CD4-positive, alpha-beta T cell treated with Interleukin-4 for 4 hours (primary cell): ENCODE data around the gene POLRMT.
A peak's percentile ranks its signal among the peaks of the same experiment; 100 is the strongest.

Source experiments
- DNase-seq: peaks from one replicate; pipeline ENCODE4 v3.0.0-alpha.2; 2020

Gene POLRMT

DNA sequence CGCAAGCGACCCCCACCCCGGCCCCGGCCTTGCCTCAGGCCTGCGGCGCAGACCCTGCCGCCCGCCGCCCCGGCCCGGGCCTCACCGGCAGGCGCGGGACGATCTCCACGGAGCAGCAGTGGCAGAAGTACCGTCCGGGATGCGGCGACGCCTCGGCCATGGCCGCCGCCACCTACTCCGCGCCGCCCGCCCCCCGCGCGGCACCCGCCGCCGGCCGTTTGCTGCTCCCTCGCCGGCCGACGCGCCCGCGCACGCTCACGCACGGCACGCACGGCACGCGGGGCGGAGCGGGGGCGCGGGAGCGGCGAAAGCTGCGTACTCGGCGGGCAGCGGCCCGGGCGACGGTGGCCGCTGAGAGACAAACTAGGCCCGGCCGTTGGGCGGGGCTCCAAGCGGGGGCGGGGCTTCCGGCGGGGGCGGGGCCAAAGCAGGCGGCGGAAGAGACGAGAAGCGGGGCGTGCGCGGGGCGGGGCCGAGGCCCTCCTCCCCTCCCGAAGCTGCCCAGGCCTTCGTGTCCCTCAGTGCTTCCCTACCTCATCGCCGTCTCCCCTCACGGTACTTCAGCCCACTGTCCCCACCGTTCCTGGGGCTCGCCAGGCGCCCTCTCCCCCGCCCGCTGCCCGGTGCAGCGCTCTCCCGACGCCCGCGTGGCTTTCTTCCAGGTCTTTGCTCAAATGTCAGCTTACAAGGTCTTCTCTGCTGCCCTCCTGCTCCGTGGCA is 29.8 kb upstream of the POLRMT start, which contains the start of gene RNF126:
TSS of gene RNF126 (minus strand) at position 253 of the 720 bp plus-strand sequence. CDS start at position 160, 93 bp downstream.
- peak; percentile 93 for DNase-seq

DNA sequence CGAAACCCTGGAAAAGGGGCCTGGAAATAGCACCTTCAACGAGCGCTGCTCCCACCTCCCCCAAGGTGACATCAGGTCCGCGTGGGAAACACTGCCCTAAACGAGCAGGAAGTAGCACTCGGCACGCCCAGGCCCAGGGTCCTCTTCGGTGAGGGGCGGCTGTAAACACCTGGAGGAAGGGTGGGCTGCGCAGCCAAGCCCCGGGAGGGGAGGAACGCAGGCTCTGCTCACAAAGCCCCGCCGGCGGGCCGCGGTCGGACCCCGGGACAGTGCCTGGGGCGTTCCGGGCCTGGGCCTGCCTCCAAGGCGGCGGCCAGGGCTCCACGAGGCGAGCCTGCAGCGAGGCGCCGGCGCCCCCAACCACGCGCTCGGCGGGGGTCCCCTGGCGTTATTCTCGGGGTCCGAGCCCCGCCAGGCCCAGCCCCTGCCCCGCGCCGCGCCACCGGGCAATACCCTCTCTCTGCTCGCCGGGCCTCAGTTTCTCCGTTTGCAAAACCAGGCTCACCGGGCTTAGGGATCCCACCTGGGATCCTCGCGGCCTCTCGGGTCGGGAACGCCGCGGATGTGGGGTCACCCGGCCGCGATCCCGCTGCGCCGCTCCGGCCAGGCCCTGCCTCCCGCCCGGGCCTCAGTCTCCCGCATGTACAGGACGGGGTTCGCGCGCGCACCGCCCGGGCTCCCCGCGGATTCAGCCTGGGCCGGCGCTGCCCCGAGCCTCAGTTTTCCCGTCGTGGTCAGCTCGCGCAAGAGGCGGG is 29.0 kb upstream of the POLRMT start:
- DNase-seq = peak; percentile 74

DNA sequence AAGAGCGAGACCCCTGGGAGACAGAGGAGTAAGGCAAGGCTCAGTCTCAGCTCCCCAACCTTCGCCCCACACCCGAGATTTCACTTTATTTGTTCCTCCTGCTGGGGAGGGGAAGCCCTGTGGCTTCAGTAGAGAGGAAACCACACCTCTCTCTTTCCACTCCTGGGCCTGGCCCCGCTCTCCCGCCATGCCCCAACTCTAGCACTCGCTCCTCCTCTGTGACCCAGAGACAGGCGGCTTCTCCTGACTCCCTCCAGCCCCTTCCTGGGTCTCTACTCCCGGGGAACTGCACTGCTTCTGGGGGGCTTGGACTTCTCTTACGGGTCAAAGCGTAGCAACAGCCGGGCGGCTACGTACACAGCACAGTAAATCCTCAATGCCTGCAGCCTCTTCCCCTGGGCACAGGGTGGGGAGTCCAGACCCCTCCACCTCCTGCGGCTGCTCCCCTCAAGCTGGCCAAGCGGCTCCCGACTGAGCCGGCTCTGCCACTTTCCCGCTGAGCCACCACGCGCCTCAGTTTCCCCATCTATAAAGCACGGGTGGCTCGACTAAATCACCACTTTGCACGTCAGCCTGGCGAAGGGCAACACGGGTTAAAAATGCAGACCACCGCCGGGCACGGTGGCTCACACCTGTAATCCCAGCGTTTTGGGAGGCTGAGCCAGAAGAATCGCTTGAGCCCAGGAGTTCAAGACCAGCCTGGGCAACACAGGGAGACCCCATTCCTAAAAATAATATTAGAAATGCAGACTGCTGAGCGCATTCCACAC is 28.3 kb upstream of the POLRMT start:
- DNase-seq = peak; percentile 75

DNA sequence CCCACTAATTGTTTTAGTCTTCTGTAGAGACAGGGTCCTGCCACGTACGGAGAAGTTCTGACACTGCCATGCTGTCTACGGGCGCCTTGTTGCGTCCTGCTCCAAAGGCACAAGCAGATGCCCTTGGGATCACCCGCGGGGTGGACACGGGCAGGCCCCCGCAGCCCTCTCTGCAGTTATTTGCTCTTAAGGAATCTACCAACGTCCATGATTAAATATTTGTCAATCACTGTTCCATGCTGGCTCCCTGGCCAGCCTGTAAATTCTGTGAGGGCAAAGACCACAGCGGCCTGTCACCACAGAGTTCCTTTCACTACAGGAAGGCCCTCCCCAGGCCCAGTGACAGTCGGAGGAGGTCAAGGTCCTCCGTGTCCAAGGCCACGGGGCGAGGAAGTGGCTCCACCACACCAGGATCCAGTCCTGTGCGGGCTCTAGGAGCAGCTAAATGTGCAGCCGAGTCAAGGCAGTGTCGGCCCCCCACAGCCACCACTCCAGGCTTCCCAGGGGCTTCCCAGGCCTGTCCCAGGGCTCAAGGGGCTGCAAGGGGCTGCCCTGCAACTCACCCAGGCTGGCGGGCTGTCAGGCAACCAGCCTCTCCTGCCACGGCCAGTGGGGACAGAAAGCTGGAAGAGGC is 27.6 kb upstream of the POLRMT start:
- no peak for DNase-seq

DNA sequence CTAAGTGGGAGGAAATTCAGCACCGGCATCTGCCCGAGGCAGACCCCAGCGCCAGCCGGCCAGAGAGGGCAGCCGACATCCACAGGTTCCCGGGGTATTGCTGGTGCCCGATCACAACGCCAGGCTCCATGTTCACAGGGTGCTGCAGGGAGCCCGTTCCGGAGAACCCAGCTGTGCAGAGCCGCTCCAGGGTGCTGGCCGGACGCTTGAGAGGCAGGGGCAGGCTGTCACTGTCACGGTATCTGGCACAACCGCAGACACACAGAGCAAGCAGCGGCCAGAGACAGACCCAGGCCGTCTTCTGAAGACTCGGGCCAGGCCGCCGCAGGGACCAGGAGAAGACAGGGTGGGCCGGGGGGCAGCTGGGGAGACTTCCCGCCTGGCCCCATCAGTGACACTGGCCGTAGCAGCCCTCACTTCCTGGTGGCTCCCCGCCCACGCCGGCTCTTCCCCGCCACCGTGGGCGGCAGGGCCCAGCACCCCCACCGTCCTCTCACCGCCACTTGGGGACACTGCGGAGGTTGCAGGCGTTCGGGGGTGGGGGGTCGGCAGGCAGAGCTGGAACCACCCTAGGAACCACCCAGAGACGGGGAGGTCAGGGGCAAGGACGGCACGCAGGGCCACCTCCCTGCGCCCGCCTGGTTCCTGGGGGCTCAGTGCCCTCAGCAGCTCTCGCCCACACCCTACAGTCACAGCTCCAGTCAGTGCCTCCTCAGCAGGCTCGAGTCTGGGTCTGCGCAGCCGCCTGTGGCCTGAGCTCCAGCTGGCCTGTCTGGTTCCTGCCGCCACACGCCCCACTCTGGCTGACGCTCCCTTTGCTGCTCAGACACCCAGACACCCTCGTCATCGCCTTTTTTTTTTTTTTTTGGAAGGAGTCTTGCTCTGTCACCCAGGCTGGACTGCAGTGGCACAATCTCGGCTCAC is 25.8 kb upstream of the POLRMT start:
- DNase-seq = peak; percentile 76

DNA sequence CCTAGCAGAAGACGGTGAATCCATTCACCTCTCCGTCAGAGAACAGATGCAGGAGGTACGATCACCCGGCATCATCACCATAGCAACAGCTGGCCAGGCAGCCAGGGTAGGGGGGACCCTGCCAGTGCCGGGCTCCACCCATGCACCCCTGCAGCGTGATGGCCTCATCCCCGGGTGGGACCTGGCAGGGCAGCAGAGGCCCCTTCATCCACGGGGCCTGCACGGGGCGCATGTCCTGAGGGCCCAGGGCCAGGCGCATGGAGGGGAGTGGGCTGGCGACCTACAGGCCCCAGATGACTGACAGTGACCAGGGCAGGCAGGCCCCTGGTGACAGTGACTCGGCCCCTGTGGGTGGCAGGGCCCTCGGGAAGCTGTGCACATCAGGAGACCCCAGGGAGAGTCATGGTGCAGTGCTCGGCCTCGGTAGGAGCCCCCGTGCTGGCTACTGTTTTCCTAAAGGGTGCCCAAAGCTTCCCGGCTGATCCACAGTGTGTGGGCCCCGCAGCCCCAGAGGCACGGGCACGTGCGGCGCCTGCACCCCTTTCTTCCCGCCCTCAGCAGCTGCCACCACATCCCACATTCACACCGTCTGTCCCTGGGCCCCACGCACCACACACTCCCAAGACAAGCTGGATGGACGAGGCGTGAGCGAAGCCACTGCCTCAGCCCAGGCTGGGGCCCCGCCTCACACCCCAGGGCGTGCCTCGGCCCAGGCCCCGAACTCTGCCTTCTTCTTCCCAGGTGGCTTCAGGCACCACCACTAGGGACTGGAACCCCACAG is 24.9 kb upstream of the POLRMT start:
- DNase-seq = no peak

DNA sequence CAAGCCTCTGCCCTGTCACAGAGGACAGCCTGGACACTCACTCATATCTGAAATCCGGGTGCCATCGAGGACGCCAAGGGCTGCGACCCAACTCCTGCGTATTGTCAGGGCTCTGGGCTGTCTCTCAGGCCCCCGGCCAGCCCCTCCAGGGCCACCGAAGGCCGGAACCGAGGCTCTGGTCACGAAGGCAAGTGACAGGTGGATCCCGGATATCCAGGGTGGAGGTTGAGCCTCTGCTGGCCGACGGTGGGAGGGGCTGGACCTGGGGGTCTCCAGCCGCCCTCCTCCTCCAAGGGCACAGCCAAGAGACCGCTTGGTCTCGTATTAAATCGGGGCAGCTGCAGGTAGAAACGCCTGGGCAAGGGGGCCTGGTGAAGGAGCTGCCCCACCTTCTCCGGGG is 24.3 kb upstream of the POLRMT start:
- DNase-seq = no peak

DNA sequence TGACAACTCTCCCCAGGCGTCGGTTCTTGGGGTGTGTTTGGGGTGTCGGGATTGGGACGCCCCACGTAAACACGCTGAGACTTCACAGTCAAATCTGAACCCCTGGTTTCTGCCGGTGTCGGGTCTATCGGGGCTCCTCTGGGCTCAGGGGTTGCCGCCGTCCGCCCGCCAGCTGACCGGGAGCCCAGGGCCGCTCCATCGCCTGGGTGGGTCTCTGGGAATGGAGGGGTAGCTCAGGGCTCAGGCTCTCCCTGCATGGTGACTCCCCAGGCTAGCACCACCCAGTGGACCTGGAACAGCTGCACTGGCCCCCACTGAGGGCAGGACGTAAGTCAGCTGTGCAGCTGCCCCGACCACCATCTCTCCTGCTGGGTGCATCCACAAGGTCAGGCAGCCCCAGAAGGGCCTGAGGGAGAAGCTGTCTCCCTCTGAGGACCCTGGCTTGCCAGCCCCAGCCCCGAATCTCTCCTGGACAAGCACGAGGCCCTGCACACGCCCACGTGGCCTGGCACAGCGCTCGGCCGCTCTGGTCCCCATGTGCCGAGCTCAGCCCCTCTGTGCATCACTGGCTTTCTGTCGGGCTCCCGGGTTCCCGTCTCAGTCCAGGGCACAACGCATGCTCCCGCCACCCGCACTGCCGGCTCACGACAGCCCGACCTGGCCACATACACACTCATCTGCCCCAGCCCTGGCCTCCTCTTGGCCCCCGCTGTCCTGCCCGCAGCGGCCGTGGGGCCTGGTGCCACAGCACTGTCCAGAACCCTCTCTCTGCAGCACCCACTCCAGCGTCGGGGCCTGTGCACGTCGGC is 23.6 kb upstream of the POLRMT start:
- DNase-seq = no peak

DNA sequence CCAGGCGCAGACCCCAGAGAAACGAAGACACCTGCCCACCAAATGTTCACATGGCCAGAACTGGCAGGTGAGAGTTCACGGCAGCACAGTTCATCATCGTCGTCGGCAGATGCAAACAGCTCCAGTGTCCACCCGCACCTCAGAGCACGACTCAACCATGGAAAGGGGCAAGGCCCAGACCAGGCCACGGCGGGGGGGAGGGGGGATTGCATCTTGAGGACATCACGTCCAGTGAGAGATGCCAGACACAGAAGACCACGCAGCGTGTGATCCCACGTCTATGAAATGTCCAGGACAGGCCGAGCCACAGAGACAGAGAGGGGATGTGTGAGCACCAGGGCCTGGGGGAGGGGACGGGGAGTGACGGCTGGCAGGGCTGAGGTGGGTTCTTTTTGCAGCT is 22.4 kb upstream of the POLRMT start:
- DNase-seq = no peak

DNA sequence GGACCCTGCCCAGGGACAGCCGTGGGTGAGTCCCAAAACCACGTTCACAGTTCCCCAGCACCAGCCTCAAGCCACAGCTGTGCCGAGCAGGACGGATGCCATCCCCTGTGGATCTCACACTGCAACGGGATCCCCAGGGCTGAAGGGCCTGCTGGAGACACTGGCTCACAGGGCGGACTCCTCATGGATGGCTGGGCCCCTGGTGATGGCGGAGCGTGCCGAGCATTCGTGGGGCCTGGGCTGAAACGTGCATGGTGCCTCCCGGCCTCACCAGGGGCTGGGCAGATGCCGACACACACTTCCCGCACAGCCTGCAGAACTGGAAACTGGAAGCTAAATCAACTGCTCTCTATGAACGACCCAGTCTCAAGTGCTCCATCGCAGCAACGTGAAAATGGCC is 20.1 kb upstream of the POLRMT start:
- DNase-seq = no peak

DNA sequence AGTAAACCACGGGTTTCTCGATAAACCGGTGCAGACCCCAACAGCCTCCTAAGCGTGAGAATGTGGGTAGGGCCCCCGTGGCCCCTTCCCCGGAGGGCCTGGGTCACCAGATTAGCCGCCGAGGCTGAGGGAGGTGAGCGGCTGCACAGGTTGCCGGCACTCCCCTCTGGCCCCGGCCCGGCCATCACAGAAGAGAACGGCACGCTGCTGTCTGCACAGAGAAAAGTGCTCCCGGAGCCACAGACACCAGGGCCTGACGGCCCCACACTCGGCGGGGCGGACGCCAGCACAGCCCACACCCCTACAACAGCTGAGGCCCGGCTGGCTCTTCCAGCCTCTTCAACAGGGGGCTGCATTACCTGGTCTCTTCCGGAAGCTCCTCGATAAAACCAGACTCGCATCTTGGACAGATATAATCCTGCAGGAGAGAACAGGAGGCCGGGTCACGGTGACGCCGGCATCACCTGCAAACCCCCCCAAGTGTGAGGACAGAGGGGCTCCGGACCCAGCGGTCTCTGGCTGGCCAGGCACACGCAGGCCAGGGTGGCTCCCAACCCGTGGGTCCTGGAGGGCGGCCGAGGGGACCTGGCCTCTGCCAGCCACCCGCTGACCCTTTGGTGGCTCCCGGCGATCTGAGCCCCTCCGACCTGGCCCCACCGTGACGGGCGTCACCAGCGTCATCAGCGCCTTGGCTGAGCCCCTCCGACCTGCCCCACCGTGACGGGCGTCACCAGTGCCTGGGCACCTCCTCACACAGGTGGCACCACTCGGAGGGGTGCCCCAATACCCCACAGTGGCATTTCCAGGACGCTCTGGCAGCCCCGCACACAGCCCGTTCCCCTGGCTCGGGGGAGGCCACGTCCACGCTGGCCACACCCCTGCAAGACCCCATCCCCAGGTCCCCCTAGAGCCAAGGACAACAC is 19.4 kb upstream of the POLRMT start:
- DNase-seq = no peak

DNA sequence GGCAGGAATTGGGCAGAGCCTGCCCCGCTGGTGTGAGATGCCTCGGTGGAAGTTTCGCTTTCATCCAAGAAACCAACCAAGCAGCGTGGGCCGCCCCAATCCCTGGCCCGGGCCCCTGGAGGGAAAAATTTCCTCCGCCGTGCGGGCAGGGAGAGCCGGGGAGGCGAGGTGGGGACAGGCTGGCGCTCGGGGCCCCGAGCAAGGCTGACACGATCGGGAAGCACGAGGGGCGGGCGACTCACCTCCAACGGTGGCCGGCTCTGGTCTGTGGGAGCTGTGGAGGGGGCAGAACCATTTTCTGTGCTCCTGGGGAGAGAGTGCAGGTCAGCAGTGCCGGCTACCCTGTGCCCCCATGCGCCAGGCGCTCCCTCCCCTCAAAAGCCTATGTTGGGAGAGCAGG is 18.7 kb upstream of the POLRMT start:
- DNase-seq = no peak

DNA sequence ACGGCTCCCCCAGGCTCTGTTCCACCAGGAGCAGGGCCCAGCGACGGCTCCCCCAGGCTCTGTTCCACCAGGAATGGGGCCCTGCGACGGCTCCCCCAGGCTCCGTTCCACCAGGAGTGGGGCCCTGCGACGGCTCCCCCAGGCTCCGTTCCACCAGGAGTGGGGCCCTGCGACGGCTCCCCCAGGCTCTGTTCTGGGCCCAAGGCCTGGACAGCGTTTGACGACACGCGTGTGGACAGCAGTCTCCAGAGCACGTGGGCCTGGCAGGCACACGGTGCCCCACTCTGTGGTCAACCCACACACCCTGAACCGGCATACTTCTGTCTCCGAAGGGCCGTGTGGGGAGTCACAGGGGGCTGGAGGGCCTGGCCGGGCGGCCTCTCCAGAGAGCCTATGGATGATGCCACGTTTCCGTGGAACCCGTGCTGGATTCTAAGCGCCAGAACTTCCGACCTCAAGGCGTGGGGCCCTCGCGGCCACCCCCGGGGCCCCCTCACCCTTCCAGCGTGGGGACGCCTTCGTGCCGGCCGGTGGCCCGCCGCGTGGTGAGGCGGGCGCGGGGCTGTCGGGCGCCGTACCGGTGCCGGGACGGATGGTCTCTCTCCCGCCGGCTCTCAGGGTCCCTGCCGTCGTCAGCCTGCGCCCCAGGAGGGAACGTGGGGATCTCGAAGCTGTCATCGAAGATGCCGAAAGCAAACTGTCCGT is 17.9 kb upstream of the POLRMT start:
- DNase-seq = no peak

DNA sequence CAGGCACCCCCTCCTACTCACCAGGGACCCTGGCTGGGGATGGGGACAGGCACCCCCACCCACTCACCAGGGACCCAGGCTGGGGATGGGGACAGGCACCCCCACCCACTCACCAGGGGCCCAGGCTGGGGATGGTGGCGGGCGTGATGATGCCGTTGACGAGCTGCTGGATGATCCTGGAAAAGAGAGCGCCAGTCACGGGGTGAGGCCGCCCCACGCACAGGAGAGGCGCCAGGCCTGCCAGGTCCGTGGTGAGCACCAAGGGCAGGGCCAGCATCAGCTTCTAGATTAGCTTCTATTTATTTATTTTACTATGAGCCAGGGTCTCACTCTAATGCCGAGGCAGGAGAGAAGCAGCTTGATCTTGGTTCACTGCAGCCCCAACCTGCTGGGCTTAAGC is 16.8 kb upstream of the POLRMT start:
- no peak for DNase-seq

DNA sequence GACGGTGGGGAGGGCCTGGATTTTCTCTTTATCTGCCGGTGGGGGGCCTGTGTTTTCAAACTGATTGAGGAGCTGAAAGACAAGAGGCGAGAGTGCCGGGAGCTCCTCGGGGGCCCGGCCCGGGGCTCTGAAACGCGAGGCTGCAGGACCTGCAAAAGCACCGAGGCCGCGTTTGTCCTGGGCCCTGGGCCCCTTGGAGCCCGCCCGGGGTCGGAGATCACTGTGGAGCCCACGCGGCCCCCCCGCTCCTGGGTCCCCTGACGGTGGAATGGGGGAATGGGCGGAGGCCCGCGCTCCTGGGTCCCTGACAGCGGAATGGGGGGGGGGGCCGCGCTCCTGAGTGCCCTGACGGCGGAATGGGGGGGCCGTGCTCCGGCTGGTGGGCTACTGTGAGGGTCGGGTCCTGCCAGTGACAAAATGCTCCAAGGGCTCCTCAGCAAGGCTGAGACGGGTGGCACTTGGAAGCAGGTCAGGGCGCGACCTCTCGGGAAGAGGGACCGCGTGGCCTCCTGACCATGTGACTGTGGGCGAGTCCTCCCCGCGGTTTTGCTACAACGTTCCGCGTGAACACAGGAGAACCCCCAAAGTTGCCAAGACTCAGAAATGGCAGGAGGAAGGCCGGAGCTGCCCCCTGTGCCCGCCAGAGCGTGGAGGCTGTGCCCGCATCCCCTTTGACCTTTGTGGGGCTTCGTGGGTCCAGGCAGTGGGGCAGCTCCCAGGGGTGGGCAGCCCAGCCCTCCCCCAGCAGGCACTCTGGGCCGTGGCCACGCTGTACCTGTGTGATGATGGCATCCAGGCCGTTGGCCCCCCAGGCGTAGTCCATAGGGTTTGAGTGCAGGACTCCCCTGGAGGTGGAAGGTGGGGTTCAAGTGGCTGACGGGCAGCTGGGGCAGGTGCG is 15.8 kb upstream of the POLRMT start:
- no peak for DNase-seq

DNA sequence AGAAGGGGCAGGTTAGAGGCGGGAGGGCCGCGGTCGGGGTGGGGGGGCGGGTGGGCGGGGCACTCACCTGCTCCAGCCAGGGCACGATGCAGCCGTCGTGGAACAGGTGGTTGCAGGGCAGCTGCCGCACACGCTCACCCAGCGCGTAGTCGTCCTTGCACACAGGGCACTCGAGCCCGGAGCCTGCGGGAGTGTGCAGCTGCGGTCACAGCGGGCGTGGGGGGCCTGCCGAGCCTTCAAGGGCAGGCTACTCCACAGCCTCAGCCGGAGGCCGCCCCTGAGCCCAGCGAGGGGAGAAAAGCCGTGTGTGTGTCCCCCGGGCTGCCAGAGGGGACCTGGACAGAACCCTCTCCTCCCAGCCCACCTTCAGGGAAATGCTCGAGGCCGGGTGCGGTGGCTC is 15.0 kb upstream of the POLRMT start:
- no peak for DNase-seq

DNA sequence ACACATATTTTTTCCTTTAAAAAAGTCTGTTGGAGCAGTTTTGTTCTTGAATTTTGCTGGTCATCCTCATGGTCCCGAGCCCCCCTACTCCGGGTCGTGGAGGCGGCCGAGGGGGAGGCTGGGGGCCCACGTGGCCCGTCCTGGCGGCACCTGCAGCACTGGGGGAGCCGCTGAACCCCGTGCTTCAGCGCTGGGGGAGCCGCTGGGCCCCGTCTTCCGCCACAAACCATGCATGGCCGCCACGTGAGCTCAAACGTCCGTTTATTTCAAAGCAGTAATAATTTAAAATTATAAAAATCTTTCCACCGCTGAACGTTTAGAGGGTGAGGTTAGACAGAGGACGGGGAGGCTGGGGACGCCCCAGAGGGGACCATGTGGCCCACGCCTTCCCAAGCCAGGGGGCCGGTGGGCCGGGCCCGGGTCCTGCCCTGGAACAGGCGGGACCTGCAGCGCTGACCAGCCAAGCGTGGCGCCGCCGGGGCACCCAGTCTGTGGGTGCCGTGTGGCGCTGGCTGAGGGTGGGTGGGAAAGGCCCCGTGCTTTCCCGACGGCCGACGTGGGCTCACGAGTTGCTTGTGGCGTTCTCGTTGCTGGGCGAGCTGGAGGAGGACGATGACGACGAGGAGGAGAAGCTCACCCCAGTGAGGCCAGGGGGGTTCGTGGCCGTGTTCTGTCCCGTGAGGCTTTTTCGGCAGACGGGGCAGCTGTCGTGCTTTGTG is 14.4 kb upstream of the POLRMT start:
- no peak for DNase-seq
